GM19438 (cell line): Measurements from ENCODE around the gene C1orf21.

Source experiments
- ATAC-seq: cut with Tn5 transposase; IDR thresholded peaks from one replicate; pipeline ENCODE4 v1.9.1; 2021; ENCODE audit warnings: low read depth; ENCODE audit not compliant: unreplicated experiment

The C1orf21 gene

GRCh38 chr1:184479435-184480167, 92.8 kb downstream of the C1orf21 start:
- no peak for ATAC-seq

- ATAC-seq = no peak
These were observed 93.9 kb downstream of the C1orf21 start for GRCh38 chr1:184480736-184481135.

- no peak for ATAC-seq
These were observed 95.3 kb downstream of the C1orf21 start for GRCh38 chr1:184482136-184482535.

- ATAC-seq = no peak
These were observed 96.4 kb downstream of the C1orf21 start for GRCh38 chr1:184483101-184483683.

- no peak for ATAC-seq
These were observed 99.2 kb downstream of the C1orf21 start for GRCh38 chr1:184485751-184486723.

GRCh38 chr1:184486761-184487445, 100.1 kb downstream of the C1orf21 start:
- ATAC-seq = no peak

- no peak for ATAC-seq
These were observed 100.8 kb downstream of the C1orf21 start for GRCh38 chr1:184487531-184488193.

GRCh38 chr1:184489908-184490307, 103.1 kb downstream of the C1orf21 start:
- ATAC-seq = no peak

GRCh38 chr1:184492536-184492935, 105.7 kb downstream of the C1orf21 start:
- ATAC-seq = no peak

- ATAC-seq = no peak
These were observed 107.2 kb downstream of the C1orf21 start for GRCh38 chr1:184493987-184494388.

GRCh38 chr1:184494929-184495328, 108.1 kb downstream of the C1orf21 start:
- ATAC-seq = peak; percentile 76

- no peak for ATAC-seq
These were observed 111.3 kb downstream of the C1orf21 start for GRCh38 chr1:184497959-184498723.

- ATAC-seq = no peak
These were observed 112.8 kb downstream of the C1orf21 start for GRCh38 chr1:184499616-184500015.

- no peak for ATAC-seq
These were observed 115.3 kb downstream of the C1orf21 start for GRCh38 chr1:184502161-184502560.

GRCh38 chr1:184503221-184503749, 116.5 kb downstream of the C1orf21 start:
- no peak for ATAC-seq

GRCh38 chr1:184504040-184504954, 117.5 kb downstream of the C1orf21 start:
- no peak for ATAC-seq

- ATAC-seq = no peak
These were observed 118.1 kb downstream of the C1orf21 start for GRCh38 chr1:184504955-184505338.

GRCh38 chr1:184506481-184506880, 119.7 kb downstream of the C1orf21 start:
- ATAC-seq = no peak
